ENCODE results near the gene HOXD1. TPM values are rescaled to one million over a fixed set of nuclear protein-coding genes. Genes with fewer than 3 reads are reported as not detected.
A peak's percentile ranks its signal among the peaks of the same experiment; 100 is the strongest.

The HOXD1 gene
- total and polyA plus RNA-seq, 10 donors: 0.49 to 4.5 (median 1.4) TPM

DNA sequence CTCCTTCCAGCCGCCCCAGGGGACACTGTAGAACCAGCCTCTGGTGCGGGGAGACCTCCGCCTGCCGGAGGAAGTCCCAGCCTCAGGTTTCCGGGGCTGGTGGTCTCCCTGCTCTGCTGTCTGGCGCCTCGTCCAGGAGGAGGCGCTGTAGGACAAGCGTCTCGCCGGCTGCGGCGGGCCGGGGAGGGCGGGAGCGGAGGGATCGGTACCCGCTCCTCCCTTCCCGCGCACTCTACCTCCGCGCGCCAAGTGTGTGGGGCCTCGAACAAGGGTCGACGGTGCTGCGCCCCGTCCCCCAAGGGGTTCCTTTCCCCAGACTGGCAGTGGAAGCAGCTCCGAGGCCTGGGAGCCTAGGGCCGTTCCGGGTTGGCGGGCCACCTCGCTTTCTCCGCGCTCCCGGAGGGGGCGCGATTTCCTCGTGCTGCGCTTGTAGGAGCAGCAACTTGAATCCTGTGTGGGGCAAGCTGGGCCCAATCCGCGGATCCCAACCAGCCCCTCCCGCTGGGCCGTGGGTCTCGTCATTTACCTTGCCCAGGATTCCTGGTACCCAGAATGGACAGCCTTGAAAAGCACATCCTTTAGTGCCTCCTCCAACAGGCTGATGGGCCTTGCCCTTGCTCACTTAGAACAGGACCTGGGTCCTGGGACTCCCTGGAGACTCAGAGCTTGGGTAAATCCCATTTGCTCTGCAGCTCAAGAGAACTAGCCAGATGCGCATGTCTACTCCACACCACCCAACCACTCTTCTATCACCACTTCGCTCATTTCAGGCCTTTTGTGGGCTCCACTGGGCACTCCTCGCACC is 47.8 kb upstream of the HOXD1 start:
- Histone ChIP-seq H3K4me1 (peaks cover 7 to 42% (median 31%) of the 10 kb centered on the region in 6 donors), H3K27me3 (replicated peaks in 1 of 7) (peaks cover 0 to 100% (median 63%) of the 10 kb centered on the region in 7 donors), H3K36me3 (no peaks in the 10 kb centered on the region), H3K4me3 (peak overlapping the region; percentile 22 to 67 (median 38)), H3K27ac (peak overlapping the region in 7 of 8 donors; percentile 73 to 93 (median 86)), H3K9me3 (no peaks in the 10 kb centered on the region)
- TF ChIP-seq POLR2A (IDR thresholded peaks at IDR 0.05): no peak
- TF ChIP-seq, protein P1, sequence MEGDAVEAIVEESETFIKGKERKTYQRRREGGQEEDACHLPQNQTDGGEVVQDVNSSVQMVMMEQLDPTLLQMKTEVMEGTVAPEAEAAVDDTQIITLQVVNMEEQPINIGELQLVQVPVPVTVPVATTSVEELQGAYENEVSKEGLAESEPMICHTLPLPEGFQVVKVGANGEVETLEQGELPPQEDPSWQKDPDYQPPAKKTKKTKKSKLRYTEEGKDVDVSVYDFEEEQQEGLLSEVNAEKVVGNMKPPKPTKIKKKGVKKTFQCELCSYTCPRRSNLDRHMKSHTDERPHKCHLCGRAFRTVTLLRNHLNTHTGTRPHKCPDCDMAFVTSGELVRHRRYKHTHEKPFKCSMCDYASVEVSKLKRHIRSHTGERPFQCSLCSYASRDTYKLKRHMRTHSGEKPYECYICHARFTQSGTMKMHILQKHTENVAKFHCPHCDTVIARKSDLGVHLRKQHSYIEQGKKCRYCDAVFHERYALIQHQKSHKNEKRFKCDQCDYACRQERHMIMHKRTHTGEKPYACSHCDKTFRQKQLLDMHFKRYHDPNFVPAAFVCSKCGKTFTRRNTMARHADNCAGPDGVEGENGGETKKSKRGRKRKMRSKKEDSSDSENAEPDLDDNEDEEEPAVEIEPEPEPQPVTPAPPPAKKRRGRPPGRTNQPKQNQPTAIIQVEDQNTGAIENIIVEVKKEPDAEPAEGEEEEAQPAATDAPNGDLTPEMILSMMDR (IDR thresholded peaks at IDR 0.05 in 8 of 11, conservative IDR thresholded peaks at IDR 0.05 in 3 of 11): peak; percentile 73 to 95 (median 84)
- peak in 2 of 3 donors; percentile 69 to 73 for TF ChIP-seq POLR2AphosphoS5 (IDR thresholded peaks at IDR 0.05)
- DNase-seq: peak; percentile 90
- WGBS, 5 donors: 7 to 10% (median 8%) methylated on average over 32 to 48 of the region's 48 CpGs
- intact Hi-C loops (cut with DNase I; ENCODE audit: low total_unique reads): loop anchor here (5.0 kb wide), 1 partner anchor 412 kb away; no protein-coding TSS in a partner anchor

DNA sequence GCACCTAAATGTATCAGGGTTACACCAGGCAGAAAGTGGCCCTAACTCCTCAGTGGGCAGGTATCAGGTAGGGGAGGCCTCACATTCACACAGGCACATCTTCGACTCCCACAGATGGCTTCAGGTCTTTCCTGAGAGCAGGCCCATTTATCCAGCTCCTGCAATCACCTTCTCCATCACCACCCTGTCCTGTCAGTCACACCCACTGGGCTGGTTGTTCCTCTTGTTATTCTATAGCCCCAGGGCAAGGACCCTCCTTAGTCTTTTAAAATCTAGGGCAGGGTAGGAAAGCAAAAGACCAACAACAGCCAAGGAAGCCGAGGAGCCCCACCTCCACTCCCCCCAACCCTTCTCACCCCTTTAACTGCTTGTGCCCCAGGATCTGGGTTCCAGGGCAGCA is 46.2 kb upstream of the HOXD1 start:
- intact Hi-C loops (cut with DNase I; ENCODE audit: low total_unique reads): loop anchor here (2.0 to 5.0 kb wide), 2 partner anchors 313 to 410 kb away; no protein-coding TSS in a partner anchor

DNA sequence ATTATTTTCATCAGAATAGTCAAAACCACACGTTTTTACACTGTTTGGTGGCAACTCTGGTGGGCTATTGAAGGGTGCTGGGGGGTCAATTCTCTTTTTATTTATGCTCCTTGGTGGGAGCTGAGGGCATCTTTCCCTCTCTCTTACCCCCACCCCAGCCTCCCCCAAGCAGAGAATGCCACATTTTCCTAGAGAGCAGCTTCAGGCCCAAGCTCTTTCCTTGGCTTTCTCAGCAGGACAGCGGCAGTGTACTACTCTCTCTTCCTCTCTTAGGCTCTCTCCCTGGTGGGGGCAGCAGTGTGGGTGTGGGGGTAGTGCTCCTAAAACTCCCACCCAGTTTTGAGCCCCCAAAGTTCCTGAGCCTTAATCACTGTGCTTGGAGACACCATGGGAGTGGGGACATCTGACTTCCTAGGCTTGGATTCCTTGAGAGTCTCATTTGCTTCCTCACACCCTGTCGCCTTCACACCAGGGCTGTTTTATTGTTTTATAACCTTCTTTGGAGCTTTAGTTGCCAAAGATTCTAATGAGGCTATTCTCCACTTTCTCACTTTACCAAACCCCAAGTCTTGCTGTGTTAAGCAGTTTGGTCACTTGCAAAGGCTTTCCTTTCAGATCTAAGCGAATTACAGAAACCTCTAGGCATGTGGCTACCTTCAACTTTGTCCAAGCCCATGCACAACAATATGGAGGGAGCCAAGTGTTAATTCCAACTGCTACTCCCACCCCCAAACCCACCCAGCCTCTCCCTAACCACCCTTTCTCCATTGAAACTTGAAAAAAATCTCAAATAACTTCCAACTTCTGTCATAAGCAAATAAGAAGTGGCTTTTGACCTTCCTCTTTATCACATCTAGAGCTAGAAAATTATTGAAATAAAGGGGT is 43.1 kb upstream of the HOXD1 start:
- H3K27ac ChIP-seq: no peak overlapping the region
- peaks cover 0 to 21% (median 8%) of the 10 kb centered on the region in 6 donors for H3K4me1 ChIP-seq
- 56 to 63% (median 60%) methylated on average over 4 of the region's 4 CpGs for WGBS, 5 donors
- TF ChIP-seq POLR2A (IDR thresholded peaks at IDR 0.05) (no peak), POLR2AphosphoS5 (IDR thresholded peaks at IDR 0.05) (no peak)
- TF ChIP-seq, protein P1 (IDR thresholded peaks at IDR 0.05 in 8 of 11, conservative IDR thresholded peaks at IDR 0.05 in 3 of 11): no peak
- intact Hi-C loops (cut with DNase I; ENCODE audit: low total_unique reads): no loop called here
- H3K36me3 ChIP-seq: no peaks in the 10 kb centered on the region
- H3K9me3 ChIP-seq: no peaks in the 10 kb centered on the region
- no peak for DNase-seq
- H3K27me3 ChIP-seq (replicated peaks in 1 of 7): peaks cover 0 to 100% (median 49%) of the 10 kb centered on the region in 7 donors
- H3K4me3 ChIP-seq: no peak overlapping the region

More for the DNA sequence above, 46.2 kb upstream of the HOXD1 start:
- peaks cover 0 to 100% (median 51%) of the 10 kb centered on the region in 7 donors for H3K27me3 ChIP-seq (replicated peaks in 1 of 7)
- no peak overlapping the region for H3K4me3 ChIP-seq
- 78 to 92% (median 85%) methylated on average over 2 of the region's 2 CpGs for WGBS, 5 donors
- no peaks in the 10 kb centered on the region for H3K36me3 ChIP-seq
- TF ChIP-seq POLR2AphosphoS5 (IDR thresholded peaks at IDR 0.05): no peak
- TF ChIP-seq, protein P1 (IDR thresholded peaks at IDR 0.05 in 8 of 11, conservative IDR thresholded peaks at IDR 0.05 in 3 of 11): no peak
- TF ChIP-seq POLR2A (IDR thresholded peaks at IDR 0.05): no peak
- no peaks in the 10 kb centered on the region for H3K9me3 ChIP-seq
- H3K27ac ChIP-seq: no peak overlapping the region
- no peak for DNase-seq
- peaks cover 7 to 27% (median 21%) of the 10 kb centered on the region in 6 donors for H3K4me1 ChIP-seq
